Fibroblast of skin of left quadriceps (primary cell): Measurements from ENCODE around the gene RAB11A.

Experiments used
- DNase-seq, 2 experiments: peaks; one replicate each; pipeline ENCODE4 v3.0.0-alpha.2; 2013; ENCODE audit warnings: low read depth in 2 of 2

Gene RAB11A

DNA sequence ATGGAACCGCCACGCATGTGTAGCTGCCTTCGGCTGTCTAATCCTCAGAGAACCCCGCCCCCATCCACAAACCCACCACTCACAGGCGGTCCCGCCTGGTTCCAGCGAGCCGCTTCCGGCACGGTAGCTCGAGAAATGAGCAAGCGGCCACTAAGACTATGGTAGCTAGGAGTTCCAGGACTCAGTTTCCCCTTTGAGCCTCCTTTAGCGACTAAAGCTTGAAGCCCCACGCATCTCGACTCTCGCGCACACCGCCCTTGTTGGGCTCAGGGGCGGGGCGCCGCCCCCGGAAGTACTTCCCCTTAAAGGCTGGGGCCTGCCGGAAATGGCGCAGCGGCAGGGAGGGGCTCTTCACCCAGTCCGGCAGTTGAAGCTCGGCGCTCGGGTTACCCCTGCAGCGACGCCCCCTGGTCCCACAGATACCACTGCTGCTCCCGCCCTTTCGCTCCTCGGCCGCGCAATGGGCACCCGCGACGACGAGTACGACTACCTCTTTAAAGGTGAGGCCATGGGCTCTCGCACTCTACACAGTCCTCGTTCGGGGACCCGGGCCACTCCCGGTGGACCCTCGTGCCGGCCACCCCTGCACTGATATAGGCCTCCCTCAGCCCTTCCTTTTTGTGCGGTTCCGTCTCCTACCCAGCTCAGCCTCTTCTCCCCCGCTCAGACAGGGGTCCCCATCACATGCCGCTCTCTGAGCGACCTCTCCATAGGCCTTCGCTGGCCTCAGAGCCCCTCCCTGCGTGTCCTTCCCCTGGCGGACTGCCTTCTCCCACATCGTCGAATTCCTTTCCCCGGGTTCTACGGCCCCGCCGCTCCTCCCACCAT lies at the start of gene RAB11A:
TSS of gene RAB11A (plus strand) at position 366 of the 828 bp plus-strand sequence. CDS start at position 461, 95 bp downstream.
- DNase-seq: peak; percentile 92

DNA sequence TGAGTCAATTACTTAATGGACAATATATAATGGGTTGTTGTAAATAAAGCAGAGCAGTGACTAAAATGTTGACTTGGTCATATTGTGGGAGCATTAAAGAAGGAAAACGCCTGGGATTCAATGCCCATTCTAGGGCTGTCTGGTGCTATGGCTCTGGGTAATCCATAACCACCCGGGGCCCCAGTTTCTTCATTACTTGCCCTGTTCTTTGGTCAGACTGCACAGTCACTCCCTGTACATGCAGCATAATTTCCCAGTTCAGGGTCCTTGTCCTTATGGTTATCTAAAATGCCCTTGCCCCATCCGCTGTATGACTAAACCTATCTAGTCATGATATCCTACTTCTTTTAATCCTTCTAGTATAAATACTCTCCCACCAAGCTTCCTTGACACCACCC lies 49.7 kb upstream of the RAB11A start:
- DNase-seq: no peak

DNA sequence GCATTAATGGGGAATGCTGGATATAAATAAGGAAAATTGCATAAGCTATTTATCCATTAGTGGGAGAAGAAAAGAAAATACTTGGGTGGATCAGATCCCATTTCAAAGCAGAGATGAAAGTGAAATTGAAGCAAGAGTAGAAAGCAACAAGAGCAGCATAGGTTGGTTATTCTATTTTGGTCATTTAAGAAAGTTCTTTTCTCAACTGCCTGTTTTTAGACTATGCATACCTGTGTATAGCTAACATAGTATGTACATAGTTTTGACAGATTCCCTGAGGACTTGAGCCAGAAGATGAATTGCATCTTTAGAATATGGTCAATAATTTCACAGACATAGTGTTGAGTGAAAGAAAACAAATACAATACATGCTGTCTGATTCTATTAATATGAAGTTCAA lies 48.2 kb upstream of the RAB11A start:
- DNase-seq: no peak

DNA sequence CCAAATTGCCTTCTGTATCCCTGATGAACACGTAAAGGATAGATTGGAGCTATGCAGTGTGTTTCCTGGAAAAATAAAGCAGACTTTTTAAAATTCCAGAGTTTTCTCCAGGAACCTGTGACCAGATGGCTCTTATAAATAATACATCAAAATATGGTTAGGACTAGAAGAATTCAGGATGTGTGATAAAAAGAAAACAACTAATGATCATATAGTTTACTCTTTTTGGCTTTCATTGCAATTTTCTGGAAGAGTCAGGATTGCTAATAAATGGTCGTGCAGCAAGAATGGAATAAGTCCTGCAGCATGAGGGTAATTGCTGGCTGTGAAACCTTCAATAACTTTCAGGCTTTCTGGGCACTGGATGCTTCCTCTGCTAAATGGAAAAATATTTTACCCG lies 47.0 kb upstream of the RAB11A start:
- no peak for DNase-seq

DNA sequence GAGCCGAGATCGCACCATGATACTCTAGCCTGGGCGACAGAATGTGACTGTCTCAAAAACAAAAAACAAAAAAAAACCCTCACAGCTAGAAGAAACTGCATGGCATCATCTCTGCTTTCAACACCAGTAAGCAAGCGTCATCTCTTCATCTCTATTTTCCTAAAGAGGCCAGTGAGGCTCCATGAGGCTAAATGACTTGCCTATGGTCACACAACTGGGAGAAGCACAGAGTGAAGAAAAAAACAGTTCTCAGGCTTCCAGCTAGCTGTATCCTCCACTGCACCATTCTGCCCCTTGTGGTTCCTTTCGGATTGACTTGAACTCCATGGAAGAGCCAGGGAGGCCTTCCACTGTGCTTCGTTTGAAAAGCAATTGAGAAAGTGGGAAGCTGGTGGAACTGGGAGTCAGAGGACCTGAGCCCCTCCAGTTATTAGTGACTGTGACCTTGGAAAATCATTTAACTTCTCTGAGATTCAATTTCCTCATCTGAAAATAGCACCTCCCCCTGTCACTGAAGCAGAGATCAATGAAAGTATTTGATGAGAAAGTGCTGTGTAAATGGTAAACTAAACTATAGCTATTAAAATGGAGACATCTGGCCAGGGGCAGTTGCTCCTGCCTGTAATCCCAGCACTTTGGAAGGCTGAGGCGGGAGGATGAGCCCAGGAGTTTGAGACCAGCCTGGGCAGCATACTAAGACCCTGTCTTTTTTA lies 45.1 kb upstream of the RAB11A start:
- DNase-seq: peak in 1 of 2 experiments; percentile 36

DNA sequence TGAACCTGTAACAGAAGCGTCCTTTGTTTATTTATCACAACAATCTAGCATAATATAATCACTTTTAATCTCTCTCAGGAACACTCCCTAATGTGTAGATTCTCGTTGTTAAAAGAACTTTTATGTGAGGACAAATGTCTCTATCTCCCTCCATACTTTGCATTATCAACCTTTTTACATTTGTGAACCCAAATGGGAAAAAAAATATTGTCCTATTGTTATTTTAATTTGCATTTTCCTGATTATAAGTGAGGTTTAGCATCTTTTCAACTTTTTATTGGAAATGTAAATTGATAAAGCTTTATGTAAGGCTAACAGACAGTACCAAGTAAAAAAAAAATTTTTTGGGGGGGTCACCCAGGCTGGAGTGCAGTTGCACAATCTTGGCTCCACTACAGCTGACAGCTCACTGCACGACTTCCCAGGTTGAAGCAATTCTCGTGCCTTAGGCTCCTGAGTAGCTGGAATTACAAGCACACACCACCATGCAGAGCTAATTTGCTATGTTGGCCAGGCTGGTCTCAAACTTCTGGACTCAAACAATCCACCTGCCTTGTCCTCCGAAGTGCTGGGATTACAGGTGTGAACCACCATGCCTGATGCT lies 44.2 kb upstream of the RAB11A start:
- no peak for DNase-seq

DNA sequence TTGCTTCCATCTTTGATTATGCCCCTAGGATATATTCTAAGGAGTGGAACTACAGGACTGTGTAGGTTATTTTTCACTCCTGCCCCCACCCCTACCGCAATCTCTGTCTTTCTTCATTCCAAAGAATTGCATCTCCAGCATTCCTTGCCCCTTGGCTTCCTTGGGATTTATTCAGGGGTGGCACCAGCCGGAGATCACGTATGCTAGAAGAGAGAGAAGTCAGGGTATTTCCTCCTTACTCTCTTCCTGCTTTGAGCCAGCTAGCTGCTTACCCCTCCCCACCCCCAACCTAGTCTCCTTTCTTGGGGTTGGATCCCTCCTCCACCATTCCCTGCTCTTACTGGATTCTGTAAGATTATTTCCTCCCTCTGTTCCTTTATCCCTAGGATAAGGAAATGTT lies 42.2 kb upstream of the RAB11A start:
- no peak for DNase-seq

DNA sequence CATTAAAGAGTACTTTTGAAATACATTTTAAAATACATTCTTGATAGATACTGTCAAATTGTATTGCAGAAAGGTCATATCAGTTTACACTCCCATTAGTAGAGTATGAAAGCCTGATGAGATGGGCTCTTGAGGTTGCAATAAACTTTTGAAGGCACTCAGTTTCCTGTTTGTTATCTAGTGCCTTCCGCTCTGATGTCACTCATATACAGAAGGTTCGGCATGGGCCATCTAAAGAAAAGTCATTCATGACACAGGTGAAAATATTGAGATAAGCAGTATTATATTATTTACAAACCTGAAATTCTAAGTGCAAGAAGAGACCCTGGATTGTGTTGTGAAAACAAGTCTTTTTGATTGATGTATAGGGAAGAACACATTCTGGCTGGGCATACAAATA lies 40.7 kb upstream of the RAB11A start:
- DNase-seq: no peak

DNA sequence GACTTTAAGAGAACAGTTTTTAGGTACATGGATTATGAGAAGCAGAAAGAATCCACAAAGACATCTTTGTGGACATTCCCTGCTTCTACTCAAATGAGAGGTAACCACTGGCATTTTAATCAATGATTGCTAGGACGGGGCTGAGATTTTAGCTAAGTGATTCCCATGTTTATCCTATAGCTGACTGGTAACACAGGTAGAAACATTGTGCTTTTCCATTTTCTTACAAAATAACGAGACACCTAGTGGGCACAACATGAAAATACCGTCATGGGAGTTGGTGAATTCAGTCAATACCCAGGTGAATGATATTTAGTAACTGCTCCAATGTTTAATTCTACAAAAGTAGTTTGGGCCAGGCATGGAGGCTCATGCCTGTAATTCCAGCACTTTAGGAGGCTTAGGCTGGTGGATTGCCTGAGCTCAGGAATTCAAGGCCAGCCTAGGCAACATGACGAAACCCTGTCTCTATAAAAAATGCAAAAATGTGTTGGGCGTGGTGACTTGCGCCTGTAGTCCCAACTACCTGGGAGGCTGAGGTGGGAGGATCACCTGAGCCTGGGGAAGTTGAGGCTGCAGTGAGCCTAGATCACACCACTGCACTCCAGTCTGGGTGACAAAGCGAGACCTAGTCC lies 40.0 kb upstream of the RAB11A start:
- DNase-seq: no peak

DNA sequence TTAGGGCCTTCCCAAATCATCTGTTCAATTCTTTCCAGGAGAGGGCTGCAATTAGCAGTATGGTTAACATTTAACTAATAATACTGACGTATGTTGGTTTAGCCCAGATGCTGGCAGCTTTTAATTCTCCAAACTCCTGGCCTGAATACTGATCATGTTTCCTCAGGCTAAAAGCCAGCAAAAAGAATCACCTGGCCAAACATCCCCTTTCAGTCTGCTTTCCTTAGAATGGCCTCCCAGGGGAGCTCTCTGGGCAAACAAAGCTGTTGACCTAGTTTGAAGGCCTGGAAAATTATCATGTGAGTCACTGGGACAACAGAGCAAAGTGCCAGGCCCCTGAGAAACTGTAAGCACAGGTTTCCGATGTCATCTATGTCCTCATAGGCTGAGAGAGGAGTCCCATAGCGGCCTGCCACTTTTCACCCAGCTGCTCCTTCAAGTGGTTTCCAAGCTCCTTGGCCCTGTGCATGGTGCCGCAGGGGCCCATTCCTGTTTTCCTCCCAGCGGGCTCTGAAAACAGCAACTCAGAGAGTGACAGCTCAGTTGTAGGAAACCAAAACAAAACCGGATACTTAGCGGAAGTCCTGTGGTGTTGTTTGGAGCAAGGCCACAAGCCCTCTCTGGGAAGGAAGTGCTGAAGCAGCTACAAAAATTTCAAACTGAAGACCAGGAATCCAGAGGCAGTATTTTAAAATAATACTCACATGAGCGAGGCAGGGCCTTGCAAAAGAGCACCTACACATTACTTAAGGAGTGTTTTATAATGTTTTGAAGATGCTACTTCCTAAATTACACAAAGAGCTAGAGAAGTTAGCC lies 36.5 kb upstream of the RAB11A start:
- peak; percentile 46 to 59 for DNase-seq

DNA sequence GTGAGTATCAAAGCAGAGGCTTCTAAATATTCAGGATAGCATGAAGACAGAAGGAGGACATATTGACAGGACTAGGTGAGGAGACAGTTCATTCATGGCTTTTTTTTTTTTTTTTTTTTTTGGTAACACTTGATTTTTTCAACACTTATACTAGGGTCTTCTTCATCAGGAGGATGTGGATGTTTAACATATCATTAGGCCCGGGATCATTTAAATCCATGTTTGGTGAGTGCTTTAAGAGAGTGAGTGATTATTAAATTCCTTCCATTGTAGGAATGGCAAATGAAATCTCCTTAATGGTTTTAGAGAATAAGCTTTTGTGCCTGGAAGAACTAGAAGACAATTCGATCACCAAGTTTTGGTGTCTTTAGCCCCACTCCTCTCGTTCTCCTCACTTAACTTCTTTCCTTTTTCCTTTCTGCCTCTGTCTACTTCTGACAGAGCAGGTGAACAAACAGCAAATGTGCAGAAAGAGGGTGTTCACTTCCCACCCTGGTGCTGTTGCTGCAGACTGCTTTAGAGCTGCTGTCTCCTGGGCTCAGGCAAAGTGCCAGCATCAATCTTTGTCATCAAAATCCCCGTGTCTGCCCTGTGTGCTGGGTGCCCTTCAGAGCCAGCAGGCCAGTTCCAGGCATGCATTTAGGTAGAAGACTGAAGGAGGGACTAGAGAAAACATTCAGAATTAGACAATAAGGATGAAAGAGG lies 35.6 kb upstream of the RAB11A start:
- DNase-seq: no peak

DNA sequence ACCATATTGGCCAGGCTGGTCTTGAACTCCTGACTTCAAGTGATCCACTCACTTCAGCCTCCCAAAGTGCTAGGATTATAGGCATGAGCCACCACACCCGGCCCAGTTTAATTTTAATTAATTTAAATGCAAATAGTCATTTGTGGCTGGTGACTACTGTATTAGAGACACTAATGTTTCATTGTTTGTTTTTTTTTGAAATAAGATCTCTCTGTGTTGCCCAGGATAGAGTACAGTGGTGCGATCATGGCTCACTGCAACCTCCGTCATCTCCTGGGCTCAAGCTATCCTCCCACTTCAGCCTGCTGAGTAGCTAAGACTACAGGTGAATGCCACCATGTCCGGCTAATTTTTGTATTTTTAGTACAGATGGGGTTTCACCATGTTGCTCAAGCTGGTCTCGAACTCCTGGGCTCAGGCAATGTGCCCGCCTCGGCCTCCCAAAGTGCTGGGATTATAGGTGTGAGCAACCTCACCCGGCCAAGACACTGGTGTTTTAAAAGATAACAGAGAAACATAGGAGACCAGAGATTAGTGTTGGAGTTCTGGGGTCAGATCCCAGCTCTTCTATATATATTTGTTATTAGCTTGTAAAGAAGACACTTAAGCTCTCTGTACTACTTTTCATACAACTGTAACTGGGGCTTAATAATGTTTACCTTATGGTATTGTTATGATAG lies 34.5 kb upstream of the RAB11A start:
- no peak for DNase-seq

DNA sequence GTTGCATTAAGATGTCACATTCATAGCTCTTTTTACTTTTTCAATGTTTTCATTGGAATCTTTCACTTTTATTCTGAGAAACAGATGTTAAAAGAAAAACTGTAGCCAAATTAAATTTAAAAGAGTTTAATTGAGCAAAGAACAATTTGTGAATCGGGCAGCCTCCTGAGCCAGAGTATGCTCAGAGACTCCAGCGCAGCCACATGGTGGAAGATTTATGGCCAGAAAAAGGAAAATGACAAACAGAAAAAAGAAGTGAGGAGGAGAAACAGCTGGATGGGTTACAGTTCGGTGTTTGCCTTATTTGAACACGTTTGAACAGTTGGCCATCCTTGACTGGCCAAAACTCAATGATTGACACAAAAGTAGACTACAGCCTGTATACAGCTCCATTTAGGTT lies 33.8 kb upstream of the RAB11A start:
- DNase-seq: no peak

DNA sequence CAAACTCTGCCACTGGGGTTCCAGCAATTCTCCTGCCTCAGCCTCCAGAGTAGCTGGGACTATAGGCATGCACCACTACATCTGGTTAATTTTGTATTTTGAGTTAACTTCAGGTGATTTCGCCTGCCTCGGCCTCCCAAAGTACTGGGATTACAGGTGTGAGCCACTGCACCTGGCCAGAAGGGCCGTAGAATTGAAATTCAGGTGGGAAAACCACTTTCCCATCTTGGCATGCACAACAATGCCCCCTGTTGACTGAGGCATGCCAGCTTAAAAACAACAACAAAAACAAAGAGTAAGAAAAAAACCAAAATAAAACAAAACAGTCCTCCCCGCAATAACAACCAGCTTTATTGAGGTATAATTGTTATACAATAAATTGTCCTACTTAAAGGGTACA lies 32.6 kb upstream of the RAB11A start:
- no peak for DNase-seq

DNA sequence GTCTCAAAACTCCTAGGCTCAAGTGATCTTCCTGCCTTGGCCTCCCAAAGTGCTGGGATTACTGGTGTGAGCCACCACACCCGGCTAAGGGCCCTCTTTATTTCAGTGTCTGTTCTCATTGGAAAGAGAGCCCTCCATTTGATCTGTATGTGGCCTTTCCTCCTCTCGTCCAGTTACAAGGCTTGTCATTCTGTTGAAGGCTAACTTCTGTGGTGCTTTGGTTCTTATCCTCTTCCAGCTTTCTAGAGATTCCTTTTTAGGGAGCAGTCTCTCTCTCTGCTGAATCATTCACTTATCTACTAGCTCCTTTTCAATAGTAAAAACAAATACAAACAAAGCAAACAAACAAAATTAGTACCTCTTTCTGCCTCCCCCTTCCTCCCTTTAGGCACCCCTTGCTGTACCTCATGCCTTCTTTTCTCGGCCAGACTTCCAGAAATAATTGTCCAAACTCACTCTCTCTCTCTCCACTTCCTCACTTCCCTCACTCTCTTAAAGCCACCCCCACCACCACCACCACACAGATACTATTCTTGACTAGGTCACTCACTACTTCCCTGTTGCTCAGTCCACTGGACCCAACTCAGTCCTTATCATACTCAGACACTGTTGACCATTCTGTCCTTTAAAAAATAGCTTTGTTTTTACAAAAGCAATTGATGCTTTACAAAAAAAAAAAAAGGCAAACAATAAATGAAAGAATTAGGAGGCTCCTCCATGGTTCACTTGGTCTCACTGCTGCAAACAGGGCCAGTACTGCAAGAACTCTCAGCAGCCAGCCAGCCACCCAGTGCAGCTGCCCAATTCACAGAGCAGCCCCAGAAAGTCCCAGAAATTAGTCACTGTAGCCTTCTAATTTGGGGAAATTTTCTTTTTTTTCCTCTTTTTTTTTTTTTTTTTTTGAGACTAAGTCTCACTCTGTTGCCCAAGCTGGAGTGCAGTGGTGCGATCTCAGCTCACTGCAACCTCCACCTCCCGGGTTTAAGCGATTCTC lies 31.7 kb upstream of the RAB11A start:
- DNase-seq: no peak

DNA sequence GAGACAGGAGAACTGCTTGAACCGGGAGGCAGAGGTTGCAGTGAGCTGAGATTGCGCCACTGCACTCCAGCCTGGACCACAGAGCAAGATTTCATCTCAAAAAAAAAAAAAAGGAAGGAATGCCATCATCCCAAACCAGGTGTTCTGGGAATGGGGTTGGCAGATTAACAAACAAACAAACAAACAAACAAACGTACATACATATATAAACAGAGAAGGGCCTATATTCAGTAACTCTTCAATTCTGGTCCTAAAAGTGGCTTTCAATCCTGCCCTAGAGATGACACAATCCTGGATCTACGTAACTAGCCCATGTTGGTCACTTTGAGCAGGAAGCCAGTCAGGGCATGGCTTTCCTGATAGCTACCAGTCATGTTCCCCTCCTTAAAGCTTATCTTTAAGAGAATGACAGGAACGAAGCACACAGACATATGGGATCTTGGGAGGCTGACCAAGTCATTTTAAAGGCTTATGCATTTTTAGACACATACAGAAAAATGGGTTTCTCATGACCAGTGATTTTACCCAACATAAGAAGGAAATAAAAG lies 29.9 kb upstream of the RAB11A start:
- no peak for DNase-seq

DNA sequence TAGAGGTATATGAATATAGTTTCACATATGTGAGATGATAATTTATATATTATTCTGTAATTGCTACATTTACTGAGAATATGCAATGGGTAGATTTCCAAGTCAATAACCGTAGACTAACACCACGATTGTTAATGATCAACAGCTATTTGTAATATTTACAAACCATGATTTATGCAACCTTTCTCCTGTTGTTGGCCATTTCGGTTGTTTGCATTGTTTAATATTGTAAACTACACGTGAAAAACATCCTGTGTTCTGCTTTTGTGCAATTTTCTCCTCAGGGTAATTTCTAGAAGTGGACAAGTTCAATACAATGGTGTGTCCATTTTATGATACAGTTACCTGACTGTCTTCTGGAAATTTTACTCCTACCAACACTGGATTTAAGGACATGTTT lies 29.3 kb upstream of the RAB11A start:
- no peak for DNase-seq

DNA sequence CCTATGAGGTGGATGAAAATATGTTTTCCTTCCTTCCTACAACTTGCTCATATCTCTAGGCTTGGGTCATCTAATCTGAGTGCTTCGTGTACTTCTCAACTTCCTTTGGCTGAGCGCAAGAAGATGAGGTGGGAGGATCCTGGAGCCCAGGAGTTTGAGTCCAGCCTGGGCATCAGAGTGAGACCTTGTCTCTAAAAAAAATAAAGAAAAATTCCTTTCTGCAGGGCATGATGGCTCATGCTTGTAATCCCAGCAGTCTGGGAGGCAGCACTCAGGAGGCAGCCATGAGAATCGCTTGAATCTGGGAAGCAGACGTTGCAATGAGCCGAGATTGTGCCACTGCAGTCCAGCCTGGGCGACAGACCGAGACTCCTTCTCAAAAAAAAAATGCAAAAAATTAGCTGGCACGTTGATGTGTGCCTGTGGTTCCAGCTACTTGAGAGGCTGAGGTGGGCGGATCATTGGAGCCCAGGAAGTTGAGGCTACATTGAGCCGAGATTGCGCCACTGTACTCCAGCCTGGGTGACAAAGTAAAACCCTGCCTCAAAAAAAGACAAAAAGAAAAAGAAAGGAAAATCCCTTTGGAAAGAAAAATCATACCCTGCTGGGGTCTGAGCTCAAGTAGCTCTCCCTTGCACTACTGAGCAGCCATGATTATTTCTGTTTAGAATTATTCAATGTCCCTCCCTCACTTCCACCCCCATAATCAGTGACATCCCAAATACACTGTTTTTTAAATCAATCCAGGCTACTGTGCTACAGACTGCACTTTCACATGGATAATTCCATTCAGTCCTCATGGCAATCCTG lies 28.0 kb upstream of the RAB11A start:
- no peak for DNase-seq
